ENCODE results near the gene MYO3B. TPM values are rescaled to one million over a fixed set of nuclear protein-coding genes. Genes with fewer than 3 reads are reported as not detected.

The MYO3B gene
- total RNA-seq, 1 experiment from 2014 or later = 0.63 TPM

- H3K36me3 Mint-ChIP-seq (ENCODE audit: insufficient read depth in 1 of 3, low read depth in 3 of 3) = no peaks in the 10 kb centered on the region
- no peak overlapping the region for H3K56ac ChIP-seq (ENCODE audit: insufficient read length, low read depth, low read length)
- H3K4me3 Mint-ChIP-seq = no peak overlapping the region; a peak in 2 of 5 replicates
- no CpG with 5 or more reads among the region's 5 CpGs for WGBS (ENCODE audit: extremely low coverage, insufficient read length, low lambda C conversion rate)
- H3K79me1 ChIP-seq (ENCODE audit: insufficient read depth, low read depth, low read length, poor library complexity, severe bottlenecking) = no peaks in the 10 kb centered on the region
- TF ChIP-seq, protein P1, sequence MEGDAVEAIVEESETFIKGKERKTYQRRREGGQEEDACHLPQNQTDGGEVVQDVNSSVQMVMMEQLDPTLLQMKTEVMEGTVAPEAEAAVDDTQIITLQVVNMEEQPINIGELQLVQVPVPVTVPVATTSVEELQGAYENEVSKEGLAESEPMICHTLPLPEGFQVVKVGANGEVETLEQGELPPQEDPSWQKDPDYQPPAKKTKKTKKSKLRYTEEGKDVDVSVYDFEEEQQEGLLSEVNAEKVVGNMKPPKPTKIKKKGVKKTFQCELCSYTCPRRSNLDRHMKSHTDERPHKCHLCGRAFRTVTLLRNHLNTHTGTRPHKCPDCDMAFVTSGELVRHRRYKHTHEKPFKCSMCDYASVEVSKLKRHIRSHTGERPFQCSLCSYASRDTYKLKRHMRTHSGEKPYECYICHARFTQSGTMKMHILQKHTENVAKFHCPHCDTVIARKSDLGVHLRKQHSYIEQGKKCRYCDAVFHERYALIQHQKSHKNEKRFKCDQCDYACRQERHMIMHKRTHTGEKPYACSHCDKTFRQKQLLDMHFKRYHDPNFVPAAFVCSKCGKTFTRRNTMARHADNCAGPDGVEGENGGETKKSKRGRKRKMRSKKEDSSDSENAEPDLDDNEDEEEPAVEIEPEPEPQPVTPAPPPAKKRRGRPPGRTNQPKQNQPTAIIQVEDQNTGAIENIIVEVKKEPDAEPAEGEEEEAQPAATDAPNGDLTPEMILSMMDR (conservative IDR thresholded peaks at IDR 0.05) = no peak
- no peak overlapping the region for H4K8ac ChIP-seq (replicated peaks; ENCODE audit: insufficient read length, low read depth, low read length)
- H2BK120ac ChIP-seq (ENCODE audit: low read depth, low read length, poor library complexity, severe bottlenecking) = no peak overlapping the region
- peaks cover 13% of the 10 kb centered on the region for H3K4me1 ChIP-seq (ENCODE audit: insufficient read depth, low read length)
- H3K4ac ChIP-seq (ENCODE audit: low read depth, low read length) = no peak overlapping the region
- H3K9me3 ChIP-seq (ENCODE audit: control insufficient read depth, low read depth, low read length) = no peaks in the 10 kb centered on the region
- H2BK5ac ChIP-seq (ENCODE audit: insufficient read length, low read length) = no peak overlapping the region
- no peak for DNase-seq
- H3K79me2 ChIP-seq (ENCODE audit: insufficient read depth, low read length) = no peaks in the 10 kb centered on the region
- H3K14ac ChIP-seq (ENCODE audit: insufficient read depth, low read length) = no peak overlapping the region
- H4K91ac ChIP-seq (ENCODE audit: insufficient read length, low read depth, low read length) = no peak overlapping the region
- H3K27ac Mint-ChIP-seq = no peak overlapping the region
- no peak overlapping the region for H2BK20ac ChIP-seq (ENCODE audit: low read depth, low read length, poor library complexity, severe bottlenecking)
- H2BK12ac ChIP-seq (ENCODE audit: insufficient read length, low read depth, low read length) = no peak overlapping the region
- no peak overlapping the region for H3K9ac ChIP-seq (ENCODE audit: extremely low read depth, insufficient read length, low read length)
- H2BK15ac ChIP-seq (ENCODE audit: low read depth, low read length) = no peak overlapping the region
- no peak overlapping the region for H3K18ac ChIP-seq (ENCODE audit: insufficient read length, low read depth, low read length)
- no peaks in the 10 kb centered on the region for H3K23me2 ChIP-seq (ENCODE audit: insufficient read length, low read depth, low read length, poor library complexity, severe bottlenecking)
- H3K4me1 Mint-ChIP-seq = peaks cover 28 to 40% of the 10 kb centered on the region in 2 experiments
- H3K27me3 Mint-ChIP-seq (ENCODE audit: low read depth) = no peaks in the 10 kb centered on the region; the same call in 1 of the 2 replicates
- H4K5ac ChIP-seq (ENCODE audit: insufficient read length, low read depth, low read length) = no peak overlapping the region
- no peaks in the 10 kb centered on the region for H3K27me3 ChIP-seq (ENCODE audit: insufficient read depth, low read length)
- H3K23ac ChIP-seq (ENCODE audit: insufficient read length, low read depth, low read length) = no peak overlapping the region
- peak overlapping the region; percentile 44 for H3K4me2 ChIP-seq (ENCODE audit: insufficient read depth, insufficient read length, low read length)
- H2AFZ ChIP-seq (ENCODE audit: low read length) = no peak overlapping the region
- H2AK5ac ChIP-seq (ENCODE audit: insufficient read length, low read length) = no peak overlapping the region
- H3K27ac ChIP-seq (ENCODE audit: insufficient read length, low read depth, low read length) = no peak overlapping the region
- H3K9me3 Mint-ChIP-seq = peaks cover 0 to 3% of the 10 kb centered on the region in 2 experiments; a peak in 2 of 5 replicates
- H3T11ph ChIP-seq (ENCODE audit: low read length) = no peak overlapping the region
- H4K20me1 ChIP-seq (ENCODE audit: control insufficient read depth, insufficient read depth, insufficient read length) = no peaks in the 10 kb centered on the region
These were observed 162.1 kb downstream of the MYO3B start for GRCh38 chr2:170339750-170340692.

Measured in H9 (cell line).